ENCODE data around the gene RBM47. TPM values are rescaled to one million over a fixed set of nuclear protein-coding genes. Genes with fewer than 3 reads are reported as not detected.
A peak's percentile ranks its signal among the peaks of the same experiment; 100 is the strongest.
"Not testable (repeated sequence)": the region's sequence is repeated elsewhere in the genome, so short reads cannot be mapped to it uniquely, and the experiment has no call there.

RBM47 gene
- total RNA-seq, 1 donor from 2014 or later = 108 TPM

DNA sequence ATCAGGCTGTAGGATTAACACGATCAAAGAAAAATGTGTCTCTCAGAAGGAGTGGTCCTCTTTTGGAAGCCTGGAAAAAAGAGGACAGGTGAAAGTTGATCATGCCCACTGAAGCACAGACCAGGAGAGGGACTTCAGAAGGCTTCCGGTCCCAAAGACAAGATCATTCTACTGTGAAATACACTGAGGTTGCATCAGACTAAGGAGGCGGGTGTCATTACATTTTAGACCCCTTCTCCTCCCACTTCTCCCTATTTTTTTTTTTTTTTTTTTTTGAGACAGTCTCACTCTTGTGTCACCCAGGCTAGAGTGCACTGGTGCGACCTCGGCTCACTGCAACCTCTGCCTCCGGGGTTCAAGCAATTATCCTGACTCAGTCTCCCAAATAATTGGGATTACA is 67.5 kb downstream of the RBM47 start:
- Histone ChIP-seq H3K4me1 (peaks cover 47% of the 10 kb centered on the region), H3K4me3 (no peak overlapping the region), H3K9me3 (no peaks in the 10 kb centered on the region), H3K36me3 (no peaks in the 10 kb centered on the region), H3K27ac (no peak overlapping the region), H3K27me3 (ENCODE audit: low read depth) (no peaks in the 10 kb centered on the region)
- intact Hi-C loops (cut with DNase I) = no loop called here
- DNase-seq (no peak), ATAC-seq (peak; percentile 29 to 37)
- TF ChIP-seq, protein P1, sequence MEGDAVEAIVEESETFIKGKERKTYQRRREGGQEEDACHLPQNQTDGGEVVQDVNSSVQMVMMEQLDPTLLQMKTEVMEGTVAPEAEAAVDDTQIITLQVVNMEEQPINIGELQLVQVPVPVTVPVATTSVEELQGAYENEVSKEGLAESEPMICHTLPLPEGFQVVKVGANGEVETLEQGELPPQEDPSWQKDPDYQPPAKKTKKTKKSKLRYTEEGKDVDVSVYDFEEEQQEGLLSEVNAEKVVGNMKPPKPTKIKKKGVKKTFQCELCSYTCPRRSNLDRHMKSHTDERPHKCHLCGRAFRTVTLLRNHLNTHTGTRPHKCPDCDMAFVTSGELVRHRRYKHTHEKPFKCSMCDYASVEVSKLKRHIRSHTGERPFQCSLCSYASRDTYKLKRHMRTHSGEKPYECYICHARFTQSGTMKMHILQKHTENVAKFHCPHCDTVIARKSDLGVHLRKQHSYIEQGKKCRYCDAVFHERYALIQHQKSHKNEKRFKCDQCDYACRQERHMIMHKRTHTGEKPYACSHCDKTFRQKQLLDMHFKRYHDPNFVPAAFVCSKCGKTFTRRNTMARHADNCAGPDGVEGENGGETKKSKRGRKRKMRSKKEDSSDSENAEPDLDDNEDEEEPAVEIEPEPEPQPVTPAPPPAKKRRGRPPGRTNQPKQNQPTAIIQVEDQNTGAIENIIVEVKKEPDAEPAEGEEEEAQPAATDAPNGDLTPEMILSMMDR (IDR thresholded peaks at IDR 0.05) = no peak

DNA sequence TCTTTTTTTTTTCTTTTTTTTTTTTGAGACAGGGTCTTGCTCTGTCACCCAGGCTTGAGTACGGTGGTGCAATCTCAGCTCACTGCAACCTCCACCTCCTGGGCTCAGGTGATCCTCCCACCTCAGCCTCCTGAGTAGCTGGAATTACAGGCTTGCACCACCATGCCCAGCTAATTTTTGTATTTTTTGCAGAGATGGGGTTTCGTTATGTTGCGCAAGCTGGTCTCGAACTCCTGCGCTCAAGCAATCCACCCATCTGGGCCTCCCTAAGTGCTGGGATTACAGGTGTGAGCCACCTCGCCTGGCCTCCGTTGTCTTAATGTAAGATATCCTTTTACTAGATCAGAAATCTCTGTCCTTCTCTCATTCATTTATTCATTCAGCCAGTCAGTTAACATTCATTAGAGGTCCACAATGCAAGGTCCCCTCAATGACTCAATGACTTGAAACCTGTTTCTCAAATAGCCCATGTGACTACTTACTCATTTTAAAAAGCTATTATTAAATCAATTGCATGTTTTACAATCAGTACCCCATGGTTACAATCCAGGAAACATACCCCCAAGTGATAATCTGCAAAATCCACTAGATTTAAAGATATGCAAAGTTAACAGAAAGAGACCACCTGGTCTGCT is 68.0 kb downstream of the RBM47 start:
- ATAC-seq; H3K4me3 ChIP-seq; DNase-seq; H3K36me3 ChIP-seq; H3K27me3 ChIP-seq (ENCODE audit: low read depth); H3K27ac ChIP-seq; intact Hi-C loops (cut with DNase I); H3K9me3 ChIP-seq: not testable (repeated sequence)
- H3K4me1 ChIP-seq = peaks cover 48% of the 10 kb centered on the region

DNA sequence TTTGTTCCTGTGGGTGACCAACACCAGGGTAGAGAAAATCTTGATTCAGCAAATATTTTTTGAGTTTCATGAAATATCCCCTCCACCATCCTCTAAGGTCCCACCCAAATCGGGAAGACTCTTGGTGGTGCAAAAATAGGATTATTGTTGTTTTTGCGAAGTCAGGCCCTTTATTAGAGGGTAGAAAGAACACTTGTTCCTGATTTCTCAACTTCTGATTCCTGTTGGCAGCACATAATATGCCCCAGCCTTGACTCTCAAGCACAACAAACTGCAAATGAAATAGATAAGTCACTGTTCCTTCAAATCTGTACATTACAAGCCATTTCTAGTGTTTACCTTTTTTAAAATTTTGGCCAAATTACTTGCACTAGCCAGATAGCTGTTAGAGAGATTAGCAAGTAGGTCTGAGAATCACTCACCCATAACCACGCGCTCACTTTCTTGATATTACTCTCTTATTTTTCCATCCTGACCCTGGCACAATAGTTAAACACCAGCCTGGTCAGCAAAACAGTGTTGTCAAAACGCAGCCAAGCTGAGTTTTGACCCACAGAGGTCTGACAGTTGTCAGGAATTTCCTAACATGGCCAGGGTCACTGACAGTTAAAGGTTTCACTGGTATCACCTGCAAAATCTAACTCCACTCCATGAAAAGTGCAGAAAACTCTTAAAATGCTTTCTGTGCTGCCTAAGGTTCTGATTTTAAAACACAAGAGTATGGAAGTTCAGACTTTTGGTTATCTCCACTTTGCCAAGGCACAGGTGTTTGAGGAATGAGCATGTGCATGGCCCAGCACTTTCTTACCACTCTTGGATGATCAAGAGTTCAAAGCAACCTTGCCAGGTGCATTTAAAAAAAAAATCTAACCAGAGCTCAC is 69.8 kb downstream of the RBM47 start:
- Histone ChIP-seq H3K36me3 (no peaks in the 10 kb centered on the region), H3K27me3 (ENCODE audit: low read depth) (no peaks in the 10 kb centered on the region), H3K9me3 (no peaks in the 10 kb centered on the region), H3K4me1 (peaks cover 51% of the 10 kb centered on the region), H3K27ac (peak overlapping the region; percentile 56), H3K4me3 (no peak overlapping the region)
- ATAC-seq (peak in 1 of 2 donors; percentile 55), DNase-seq (no peak)
- intact Hi-C loops (cut with DNase I) = no loop called here
- TF ChIP-seq, protein P1 (IDR thresholded peaks at IDR 0.05) = no peak

DNA sequence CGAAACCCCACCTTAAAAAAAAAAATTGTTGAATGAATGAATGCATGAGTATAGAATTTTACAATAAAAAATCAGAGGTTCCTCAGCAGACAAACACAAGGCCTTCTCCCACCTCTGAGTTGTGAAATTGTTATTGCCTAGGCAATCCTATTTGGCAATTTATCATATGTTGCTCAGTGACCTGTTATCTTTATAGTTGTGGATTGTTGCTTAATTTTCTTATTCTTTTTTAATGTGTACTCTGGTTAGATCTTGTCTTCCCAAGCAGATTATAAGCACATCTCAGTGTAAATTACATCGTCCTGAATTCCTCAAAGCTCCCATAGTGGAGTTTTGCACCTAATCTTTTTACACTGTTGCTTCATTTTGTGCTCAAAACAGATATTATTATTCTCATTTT is 71.9 kb downstream of the RBM47 start:
- no peaks in the 10 kb centered on the region for H3K36me3 ChIP-seq
- no peak overlapping the region for H3K4me3 ChIP-seq
- H3K27me3 ChIP-seq (ENCODE audit: low read depth) = no peaks in the 10 kb centered on the region
- intact Hi-C loops (cut with DNase I) = no loop called here
- no peaks in the 10 kb centered on the region for H3K9me3 ChIP-seq
- H3K4me1 ChIP-seq = peaks cover 37% of the 10 kb centered on the region
- ATAC-seq (peak in 1 of 2 donors; percentile 5), DNase-seq (no peak)
- TF ChIP-seq, protein P1 (IDR thresholded peaks at IDR 0.05) = no peak
- H3K27ac ChIP-seq = no peak overlapping the region

DNA sequence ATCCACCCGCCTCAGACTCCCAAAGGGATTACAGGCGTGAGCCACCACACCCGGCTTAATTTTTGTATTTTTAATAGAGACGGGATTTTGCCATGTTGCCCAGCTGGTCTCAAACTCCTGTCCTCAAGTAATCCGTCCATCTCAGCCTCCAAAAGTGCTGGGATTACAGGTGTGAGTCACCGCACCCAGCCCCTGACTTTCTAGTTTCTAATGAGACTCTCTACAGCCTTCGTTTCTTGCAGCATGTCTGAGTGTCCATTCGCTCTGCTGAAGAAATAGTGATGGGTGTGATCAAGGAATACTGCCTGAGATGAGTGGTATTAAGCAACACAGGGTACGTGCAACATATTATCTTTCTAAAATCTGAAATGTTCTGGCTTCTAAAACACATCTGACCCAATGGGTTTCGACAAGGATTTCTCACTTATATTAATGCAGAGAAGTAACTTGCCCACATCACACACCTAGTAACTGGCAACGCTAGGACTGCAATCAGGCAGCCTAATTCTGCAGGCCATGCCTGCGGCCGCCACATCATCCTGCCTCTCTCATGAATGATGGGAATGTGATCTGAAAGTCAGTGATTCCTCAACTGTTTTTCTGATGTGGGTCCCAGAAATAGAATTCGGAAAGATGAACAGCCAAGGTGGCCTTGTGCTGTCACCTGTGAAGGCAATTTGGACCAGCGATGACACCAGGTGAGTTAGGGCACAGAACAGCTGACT is 74.3 kb downstream of the RBM47 start:
- no peak for DNase-seq
- no peak for ATAC-seq
- Histone ChIP-seq H3K27me3 (ENCODE audit: low read depth) (no peaks in the 10 kb centered on the region), H3K4me3 (no peak overlapping the region), H3K4me1 (peaks cover 42% of the 10 kb centered on the region), H3K9me3 (no peaks in the 10 kb centered on the region), H3K36me3 (no peaks in the 10 kb centered on the region), H3K27ac (peak overlapping the region; percentile 46)
- intact Hi-C loops (cut with DNase I) = no loop called here
- TF ChIP-seq, protein P1 (IDR thresholded peaks at IDR 0.05) = no peak

DNA sequence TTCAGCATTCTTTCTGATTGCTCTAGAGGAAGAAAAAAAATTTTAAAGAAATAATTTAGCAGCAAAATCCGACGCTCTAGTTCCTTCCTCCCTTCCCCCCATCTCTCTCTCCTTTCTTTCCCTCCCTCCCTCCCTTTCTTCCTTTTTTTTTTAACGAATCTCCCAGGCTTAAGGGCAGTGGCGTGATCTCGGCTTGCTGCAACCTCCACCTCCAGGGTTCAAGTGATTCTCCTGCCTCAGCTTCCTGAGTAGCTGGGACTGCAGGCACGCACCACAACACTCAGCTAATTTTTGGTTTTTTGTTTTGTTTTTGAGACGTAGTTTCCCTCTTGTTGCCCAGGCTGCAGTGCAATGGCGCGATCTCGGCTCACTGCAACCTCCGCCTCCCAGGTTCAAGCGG is 75.0 kb downstream of the RBM47 start:
- H3K36me3 ChIP-seq; H3K27me3 ChIP-seq (ENCODE audit: low read depth); H3K9me3 ChIP-seq; DNase-seq; intact Hi-C loops (cut with DNase I); ATAC-seq; H3K4me3 ChIP-seq: not testable (repeated sequence)
- peaks cover 41% of the 10 kb centered on the region for H3K4me1 ChIP-seq
- H3K27ac ChIP-seq = peak overlapping the region; percentile 46

Data from lower lobe of right lung (tissue), 2 donors.